Fibroblast of peridontal ligament (primary cell): ENCODE measurements around the gene MTHFR.

ENCODE experiments used
- DNase-seq: peaks from one replicate; pipeline ENCODE4 v3.0.0-alpha.2; 2010; ENCODE audit errors: extremely low read depth

Gene MTHFR

DNA sequence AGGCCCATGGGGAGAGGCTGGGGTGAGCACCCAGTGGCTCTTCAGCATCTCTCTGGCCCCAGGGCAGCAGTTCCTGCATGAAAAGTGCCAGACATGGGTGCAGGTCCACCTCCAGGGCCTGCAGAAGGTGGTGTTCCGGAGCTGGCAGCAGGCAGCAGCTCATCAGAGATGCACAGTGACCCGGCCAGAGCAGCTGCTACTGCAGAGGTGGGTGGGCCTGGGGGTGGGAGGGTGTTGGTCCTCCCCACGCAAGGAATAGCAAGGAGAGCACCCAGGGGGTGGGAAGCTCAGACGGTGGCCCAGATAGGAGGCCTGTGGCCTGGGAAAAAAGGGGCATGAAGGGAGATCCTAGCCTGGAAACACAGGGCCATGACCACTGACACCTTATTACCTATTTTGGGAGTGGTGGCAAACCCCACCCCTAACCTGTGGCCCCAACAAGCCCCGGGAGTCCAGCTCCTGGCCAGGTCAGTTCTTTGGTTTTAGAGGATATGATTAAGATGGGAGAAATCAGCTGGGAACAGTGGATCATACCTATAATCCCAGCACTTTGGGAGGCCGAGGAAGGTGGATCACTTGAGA, 23.5 kb downstream of the MTHFR start:
- no peak for DNase-seq

DNA sequence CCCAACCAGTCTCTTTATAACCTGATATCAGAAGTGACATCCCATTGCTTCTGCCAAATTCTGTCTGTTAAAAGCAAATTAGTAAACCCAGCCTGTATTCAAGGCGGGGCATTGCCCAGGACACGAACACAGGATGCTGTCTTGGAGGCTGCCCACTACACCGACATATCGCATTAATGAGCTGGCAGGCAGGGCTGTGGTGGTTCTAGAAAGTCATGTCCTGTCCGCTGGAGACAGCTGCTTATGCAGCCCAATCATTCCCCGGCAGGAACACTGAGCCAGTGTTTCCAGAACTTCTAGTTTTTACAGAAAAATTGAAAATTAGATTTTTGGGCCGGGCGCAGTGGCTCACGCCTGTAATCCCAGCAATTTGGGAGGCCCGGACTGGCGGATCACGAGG, 24.5 kb downstream of the MTHFR start:
- DNase-seq, result no peak

DNA sequence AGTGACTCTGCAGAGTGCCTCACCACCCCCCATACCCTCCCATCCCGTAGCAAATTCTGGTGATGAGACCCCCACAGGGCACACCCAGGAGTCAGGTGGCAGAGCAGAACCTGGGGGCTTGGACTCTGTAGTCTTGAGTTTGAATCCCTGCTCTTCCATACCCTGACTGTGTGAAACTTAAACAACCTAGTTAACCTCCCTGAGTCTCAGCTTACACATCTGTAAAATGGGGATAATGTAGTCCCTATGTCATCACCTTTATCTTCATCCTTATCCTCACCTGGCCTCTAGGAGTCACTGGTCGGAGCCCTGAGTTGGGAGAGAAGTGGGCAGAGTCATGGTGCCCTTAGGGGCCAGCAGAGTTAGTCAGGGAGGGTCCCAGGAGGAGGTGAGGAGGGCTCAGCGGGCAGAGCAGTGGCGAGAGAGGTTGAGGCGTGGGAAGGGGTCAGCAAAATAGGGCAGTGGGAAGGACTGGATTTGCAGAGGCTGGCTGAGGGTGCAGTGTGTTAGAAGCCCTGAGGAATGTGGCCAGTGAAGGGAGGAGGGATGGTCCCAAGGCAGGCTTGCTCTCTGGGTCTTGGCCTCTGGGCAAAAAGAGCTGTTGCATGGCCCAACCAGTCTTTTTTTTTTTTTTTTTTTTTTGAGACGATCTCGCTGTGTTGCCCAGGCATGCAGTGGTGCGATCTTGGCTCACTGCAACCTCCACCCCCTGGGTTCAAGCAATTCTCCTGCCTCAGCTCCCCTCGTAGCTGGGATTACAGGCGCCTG, 25.2 kb downstream of the MTHFR start:
- DNase-seq, result no peak

DNA sequence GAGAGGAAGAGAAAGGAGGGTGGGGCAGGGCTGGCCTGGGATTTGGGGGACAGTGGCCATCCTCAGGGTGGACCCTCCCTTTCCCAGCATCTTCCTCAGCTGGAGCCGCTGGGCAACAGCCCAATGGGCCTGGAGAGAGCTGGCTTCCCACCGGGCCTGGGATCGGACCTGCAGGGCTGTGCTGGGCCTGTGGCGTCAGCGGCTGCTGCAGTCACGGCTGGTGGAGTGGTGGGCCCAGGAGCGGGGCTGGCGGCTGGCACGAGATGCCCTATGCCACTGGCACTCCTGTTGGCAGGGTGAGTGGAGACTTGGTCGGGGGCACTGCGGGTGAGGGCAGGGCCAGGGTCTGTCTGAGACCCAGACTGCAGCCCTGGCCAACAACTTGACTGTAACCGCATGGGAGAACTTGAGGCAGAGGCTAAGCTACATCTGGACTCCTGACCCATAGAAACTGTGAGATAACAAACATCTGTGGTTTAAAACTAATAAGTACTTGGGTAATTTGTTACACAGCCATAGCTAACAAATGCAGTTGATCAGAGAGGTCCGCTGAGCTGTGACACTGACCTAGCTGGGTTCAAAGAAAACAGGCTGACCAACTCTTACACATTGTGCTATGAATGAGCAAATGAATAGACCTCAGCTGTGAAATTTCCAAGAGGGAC, 25.9 kb downstream of the MTHFR start:
- DNase-seq, result no peak

DNA sequence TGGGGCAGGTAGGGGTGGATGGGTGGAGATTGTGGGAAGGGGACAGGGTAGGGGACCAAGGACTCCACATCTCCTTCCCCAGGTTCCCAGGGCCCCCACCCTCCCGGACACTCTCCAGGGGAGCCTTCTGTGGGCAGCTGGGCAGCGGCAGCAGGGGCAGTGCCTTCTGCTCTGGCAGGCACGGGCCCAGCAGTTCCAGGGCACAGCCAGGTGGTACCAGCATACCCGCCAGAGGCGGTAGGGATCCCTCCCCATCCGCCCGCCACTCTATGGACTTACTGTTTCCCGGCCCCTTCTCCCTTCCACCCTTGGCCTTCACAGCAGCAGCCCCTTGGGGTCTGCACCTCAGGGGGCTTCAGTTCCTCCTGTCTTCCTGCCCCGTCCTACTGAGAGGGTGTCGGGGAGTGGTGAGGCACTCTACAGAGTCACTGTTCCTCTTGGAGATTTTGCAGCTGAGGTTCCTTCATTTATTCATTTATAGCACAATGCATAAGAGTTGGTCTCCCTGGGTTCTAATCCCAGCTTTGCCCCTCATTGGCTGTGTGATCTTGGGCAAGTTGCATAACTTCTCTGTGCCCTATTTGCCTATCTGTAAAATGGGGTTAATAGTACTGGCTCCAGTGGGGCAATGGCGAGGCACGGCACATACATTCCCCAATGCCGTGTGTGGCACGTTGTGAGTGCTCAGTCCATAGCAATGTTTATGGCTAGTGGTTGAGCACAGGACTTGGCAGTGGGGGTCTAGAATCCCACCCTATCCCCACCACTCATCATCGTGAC, 26.7 kb downstream of the MTHFR start:
- no peak for DNase-seq

DNA sequence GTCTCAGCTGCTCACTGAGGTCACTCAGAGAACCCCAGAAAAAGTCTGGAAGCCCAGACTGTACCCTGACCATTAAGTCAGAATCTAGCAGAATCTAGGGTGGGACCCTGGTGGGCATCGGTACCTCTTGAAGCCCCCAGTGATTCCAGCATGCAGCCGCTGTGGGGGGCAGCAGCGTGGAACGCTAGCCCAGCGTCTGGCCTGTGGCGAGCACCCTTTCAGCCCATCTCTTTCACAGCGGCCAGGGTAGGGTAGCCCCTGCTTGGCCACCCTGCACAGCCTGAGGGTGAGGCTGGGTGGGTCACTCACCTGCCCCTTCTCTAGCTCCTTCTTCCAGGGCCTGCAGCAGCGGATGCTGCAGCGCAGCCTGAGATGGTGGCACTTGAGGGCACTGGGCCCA, 27.4 kb downstream of the MTHFR start:
- no peak for DNase-seq

DNA sequence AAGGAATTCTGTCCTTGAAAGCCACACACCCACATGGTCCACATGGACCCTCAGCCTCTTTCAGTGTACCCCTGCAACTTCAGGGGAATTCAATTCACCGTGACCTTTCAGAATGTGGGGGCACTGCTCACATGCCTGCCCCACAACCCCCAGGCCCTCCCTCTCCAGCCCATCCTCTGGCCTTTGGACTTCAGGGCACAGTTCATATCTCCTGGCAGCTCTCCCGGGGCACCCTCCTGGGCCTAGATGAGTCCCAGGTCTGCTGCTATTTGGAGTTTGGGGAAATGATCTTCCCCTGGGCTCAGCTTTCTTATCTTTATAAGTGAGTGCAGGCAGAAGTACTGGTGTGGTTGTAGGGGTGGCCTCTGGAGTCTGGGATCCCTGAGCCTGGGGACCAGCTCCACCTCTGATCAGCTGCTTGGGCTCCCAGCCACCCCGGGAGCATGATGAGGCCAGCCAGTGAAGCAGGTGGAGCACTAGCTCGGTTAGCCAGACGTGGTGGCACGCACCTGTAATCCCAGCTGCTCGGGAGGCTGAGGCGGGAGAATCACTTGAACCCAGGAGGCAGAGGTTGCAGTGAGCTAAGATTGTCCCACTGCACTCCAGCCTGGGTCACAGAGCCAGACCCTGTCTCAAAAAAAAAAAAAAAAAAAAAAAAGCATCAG, 28.0 kb downstream of the MTHFR start:
- no peak for DNase-seq

DNA sequence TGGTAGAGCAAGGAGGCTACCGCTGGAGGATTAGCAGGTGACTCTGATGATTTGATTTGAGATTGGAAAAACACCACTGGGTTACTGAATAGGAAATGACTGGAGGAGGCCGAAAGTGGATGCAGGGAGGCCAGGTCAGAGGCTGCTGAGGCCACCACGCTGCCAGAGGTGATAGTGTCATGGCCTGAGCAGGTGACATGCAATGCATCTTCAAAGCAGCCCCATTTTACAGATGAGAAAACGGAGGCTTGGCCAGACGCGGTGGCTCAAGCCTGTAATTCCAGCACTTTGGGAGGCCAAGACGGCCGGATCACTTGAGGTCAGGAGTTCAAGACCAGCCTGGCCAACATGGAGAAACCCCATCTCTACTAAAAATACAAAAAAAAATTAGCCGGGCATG, 31.0 kb downstream of the MTHFR start:
- no peak for DNase-seq

DNA sequence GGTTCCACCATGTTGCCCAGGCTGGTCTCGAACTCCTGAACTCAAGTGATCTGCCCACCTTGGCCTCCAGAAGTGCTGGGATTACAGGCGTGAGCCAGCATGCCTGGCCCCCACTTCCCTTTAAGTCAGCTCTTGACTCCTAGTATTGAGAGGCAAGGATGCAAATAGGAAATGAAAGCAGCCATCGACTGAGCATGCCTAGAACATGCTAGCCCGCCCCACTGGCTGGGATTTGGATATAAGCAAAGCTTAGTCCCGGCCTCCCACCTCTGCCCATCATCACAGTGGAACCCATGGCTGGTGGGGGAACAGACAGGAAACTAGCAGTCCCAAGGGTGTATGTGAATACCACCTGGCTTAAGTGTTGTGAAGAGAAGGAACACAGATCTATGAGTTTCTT, 33.3 kb downstream of the MTHFR start:
- DNase-seq, result no peak

DNA sequence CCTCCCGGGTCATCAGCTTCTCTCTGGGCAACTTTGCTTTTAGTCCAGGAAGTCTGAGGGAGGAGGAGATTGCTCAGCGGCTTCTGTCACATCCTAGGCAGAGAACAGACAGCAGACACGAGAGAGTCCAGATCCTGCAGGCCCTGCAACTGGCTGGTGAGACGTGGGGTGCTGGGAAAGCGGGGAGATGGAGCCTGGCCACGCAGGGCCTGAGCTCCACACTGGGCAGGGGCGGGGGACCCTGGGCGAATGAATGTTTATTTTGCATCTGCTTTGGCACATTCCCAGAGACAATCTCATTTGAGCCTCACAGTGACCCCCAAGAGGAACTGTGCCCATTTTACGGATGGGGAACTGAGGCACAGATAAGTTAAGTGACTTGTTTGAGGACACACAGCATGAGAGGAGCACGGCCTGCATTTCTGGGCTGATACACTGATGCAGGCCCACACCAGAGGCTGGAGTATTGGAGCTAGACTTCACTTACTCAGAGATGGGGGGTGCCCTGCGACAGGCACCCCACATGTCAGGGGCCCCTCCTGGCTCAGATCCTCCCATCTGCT, 34.2 kb downstream of the MTHFR start:
- no peak for DNase-seq

DNA sequence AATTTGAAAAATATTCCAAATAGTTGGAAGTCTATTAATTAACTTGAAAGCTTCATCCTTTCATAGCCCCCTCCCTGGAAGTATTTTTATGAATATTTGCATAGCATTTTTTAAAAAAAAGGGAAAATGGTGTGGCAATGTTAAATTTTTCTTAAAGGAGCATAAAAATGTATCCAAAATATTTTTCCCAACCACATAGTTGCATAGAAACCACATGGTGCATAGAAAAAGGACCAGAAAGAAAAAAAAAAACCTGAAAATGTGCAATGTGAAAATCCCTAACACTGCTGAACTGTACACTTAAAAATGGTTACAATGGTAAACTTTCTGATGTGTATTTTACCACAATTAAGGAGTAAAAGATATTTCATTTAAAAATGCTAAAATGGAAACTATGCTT, 35.8 kb downstream of the MTHFR start:
- peak; percentile 54 for DNase-seq

DNA sequence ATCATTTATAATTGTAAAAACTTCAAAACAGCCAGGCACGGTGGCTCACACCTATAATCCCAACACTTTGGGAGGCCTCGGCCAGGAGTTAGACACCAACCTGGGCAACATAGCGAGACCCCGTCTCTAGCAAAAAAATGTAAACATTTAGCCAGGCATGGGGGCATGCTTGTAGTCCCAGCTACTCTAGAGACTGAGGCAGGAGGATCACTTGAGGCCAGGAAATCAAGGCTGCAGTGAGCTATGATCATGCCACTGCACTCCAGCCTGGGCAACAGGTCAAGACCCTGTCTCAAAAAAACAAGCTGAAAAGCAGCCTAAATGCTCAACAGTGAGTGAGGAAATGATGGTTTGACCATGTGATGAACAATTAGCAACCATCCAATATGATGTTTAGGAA, 36.5 kb downstream of the MTHFR start:
- no peak for DNase-seq

DNA sequence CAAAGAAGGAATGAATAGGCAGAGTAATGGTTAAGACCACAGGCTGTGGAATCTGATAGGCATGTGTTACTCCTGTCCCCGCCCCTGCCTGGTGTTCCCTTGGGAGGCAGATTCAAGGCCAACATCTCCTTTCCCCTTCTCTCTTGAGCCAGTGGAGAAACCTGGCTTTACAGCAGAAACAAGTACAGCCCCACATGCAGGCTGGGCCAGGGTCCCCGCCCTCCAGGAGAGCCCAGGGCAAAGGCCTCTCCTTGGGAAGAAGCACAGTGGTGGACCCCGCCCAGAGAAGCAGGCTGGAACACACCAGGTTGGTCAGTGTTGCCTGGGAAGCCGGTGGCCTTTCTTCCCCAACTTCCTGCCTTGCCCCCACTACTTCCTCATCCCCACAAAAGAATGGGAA, 36.9 kb downstream of the MTHFR start:
- peak; percentile 22 for DNase-seq

DNA sequence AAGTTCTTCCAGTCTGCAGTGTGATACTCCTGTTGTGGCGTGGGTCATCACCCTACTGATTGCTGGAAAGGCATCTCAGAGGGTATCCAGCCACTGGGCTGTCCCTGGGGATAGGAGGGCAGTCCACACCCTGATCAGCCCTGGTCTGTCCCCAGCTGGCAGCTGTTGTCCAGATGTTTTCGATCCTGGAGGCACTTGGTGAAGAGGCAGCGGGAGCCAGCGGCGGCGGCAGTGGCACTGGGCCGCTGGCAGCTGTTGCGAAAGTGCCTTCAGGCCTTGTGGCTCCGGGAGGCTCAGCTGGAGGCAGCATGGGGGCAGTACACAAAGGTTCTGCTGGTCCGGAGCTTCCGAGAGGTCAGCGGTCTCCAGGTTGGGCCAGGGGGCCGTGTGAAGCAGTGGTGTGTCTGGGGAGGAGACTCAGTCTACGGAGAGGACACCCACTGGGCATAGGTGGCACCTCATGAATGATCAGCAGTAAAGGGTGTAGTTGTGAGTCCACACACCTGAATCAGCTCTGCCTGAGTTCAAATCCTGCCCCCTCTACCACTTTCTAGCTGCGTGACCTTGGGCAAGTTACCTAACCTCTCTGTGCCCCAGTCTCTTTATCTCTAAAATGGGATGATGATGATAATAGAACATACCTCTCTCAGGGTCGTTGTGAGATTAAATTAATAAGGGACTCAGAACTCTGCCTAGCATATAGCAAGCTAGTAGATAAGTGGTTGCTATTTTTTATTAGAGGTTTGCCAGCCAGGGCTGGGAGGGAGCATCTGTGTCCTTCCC, 37.7 kb downstream of the MTHFR start:
- DNase-seq, result peak; percentile 24

DNA sequence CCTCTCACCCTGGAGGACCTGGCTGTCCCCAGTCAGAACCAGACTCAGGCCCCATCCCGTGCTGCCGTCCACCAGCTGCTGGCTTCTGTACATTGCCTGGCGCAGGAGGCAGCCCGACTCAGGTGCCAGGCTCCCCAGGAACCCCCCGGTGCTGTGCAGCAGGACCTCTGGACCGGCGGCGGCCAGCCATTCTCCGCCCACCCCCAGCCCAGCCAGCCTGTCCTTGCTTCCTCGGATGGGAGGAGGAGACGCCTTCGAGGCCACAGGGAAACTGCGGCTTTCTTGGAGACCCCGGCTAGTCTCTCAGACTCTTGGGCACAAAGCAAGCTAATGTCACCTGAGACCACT, 39.4 kb downstream of the MTHFR start:
- no peak for DNase-seq

DNA sequence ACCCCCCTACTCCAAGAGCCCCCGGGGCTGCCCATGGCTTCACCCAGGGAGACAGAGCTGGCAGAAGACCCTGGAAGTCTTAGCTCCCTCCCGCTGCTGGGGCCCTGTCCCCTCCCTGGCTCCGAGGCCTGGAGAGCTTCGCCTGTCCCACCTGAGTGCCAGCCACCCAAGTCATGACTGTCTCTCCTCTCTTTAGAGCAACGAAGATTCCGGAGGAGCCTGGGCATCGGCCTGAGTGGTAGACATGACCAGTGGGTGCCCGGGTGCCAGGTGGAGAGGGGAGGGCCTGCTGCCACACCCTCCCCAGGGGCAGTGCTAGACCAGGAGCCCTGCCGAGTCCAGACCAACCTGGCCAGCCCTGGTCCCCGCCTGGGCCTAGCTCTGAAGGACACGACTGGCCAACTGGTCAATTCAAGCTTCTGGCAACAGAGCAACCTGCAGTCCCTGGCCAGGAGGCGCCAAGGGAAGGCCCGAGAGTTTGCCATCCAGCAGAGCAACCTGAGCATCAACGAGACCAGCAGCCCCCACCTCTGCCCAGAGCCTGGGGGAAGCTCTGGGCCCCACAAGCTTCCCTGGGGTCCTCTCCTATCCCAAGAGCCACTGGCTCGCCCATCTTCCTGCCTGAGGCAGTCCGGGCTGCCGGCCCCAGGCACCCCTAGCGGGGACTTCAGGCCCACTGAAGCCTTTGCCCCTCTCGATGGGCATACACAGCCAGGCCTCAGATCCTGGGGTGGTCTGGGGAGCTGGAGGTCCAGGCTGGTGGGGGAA, 39.9 kb downstream of the MTHFR start:
- DNase-seq, result no peak

DNA sequence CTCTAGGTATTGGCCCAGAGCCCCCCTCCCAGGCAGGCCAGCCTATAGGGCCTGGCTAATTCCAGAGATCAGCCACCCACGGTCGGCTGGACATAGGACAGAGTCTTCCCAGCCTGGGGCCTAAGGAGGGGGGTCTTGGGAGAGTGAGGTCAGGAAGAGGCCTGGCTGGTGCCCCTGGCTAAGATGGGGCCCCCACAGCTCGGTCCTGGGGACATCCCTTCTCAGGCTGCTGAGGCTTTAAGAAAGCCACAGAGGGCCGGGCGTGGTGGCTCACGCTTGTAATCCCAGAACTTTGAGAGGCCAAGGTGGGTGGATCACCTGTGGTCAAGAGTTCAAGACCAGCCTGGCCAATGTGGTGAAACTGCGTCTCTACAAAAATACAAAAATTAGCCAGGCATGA, 41.2 kb downstream of the MTHFR start:
- DNase-seq, result no peak

DNA sequence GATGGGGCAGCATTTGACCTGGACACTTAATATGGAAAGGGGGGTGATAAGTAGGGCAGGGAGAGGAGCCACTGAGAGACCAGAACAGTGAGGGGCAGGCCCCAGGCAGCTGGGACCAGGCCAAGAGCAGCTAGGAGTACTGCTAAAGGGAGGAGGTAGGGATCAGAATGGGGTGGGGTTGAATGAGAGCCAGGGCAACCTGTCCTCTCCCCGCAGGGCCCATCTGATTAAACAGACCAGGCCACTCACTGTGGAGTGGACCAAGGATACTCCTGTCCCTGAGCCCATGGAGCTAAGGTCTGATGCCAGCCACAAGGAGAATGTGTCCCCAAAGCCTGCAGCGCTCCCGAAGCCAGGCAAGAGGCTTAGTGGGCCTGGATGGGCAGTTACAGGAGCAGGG, 41.6 kb downstream of the MTHFR start:
- DNase-seq, result no peak

DNA sequence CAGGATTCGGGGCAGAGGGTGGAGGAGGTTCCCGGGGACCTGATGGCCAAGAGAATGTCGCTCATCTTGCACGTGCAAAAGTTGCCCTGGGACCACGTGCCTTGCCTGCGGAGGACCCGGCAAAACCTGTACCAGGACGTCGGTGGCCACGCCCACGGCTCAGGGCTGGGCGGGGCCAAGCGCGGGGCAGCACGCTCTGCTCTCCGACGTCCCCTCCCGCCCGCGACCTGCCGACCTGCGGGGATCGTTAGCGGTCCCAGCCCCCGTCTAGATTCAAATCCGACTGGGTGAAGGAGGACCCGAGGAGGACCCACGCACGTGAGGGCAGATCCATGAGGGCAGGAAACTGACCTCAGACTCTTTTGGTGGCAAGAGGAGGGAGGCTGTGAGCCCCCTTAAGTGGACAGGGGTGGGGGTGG, 43.8 kb downstream of the MTHFR start, which contains the start of gene C1orf167:
Gene C1orf167, plus strand, starts transcription at position 206 of the 419 bp plus-strand sequence. CDS start 2,208 bp downstream, outside the sequence.
- no peak for DNase-seq

DNA sequence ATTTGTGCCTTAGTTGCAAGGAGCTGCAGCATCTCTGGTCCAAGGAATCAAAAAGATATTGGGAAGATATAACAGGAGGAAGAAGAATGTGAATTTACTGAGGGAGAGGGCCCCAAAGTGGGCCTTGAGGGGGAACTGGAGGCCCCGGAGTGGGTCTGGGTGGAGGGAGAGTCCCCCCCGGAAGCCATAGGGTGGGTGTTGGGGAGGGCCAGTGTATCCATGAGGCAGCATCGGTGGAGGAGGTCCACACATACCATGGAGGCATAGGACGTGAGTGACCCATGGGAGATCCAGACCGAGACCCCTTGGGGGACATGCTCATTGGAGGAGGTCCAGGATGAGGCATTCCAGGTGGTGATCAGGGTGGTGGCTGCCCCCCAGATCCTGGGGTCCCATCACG, 44.5 kb downstream of the MTHFR start:
- DNase-seq, result no peak
